HepG2 (cell line): ENCODE data around the gene MT4. TPM values are rescaled to one million over a fixed set of nuclear protein-coding genes. Genes with fewer than 3 reads are reported as not detected.

ENCODE experiments used
- ELF3 ChIP-seq: IDR thresholded peaks from 2 replicates; pipeline ENCODE4 v1.6.1; 2016; ENCODE audit warnings: missing genetic modification reagents, missing compliant biosample characterization
- GRHL1 ChIP-seq: sonication (generic); formaldehyde crosslinking; conservative IDR thresholded peaks from 2 replicates; pipeline ENCODE4 v1.8.0; 2022; ENCODE audit warnings: missing genetic modification reagents
- GZF1 ChIP-seq: sonication (generic); formaldehyde crosslinking; IDR thresholded peaks from 2 replicates; pipeline ENCODE4 v1.5.1; 2020; ENCODE audit warnings: mild to moderate bottlenecking, missing genetic modification reagents
- HNF1A ChIP-seq, 2 experiments: sonication (generic) in 1 of 2; formaldehyde crosslinking in 1 of 2; IDR thresholded peaks; 2 replicates each; pipeline versions ENCODE4 v1.4.0 to v1.6.1; 2016 to 2020; ENCODE audit warnings: borderline replicate concordance in 1 of 2, low read depth in 1 of 2, mild to moderate bottlenecking in 1 of 2, missing genetic modification reagents in 1 of 2
- JUND ChIP-seq: sonication (generic); formaldehyde crosslinking; IDR thresholded peaks from 2 replicates; pipeline ENCODE4 v1.8.0; 2022; ENCODE audit warnings: mild to moderate bottlenecking, missing genetic modification reagents
- MAF1 ChIP-seq: sonication (generic); formaldehyde crosslinking; IDR thresholded peaks from 2 replicates; pipeline ENCODE4 v1.5.0; 2020; ENCODE audit warnings: missing genetic modification reagents, borderline replicate concordance
- MEIS1 ChIP-seq: sonication (generic); formaldehyde crosslinking; IDR thresholded peaks from 2 replicates; pipeline ENCODE4 v1.9.0; 2021; ENCODE audit warnings: mild to moderate bottlenecking, missing genetic modification reagents, moderate library complexity, borderline replicate concordance
- NFE2 ChIP-seq: sonication (generic); formaldehyde crosslinking; IDR thresholded peaks from 2 replicates; pipeline ENCODE4 v1.4.0; 2020; ENCODE audit warnings: missing genetic modification reagents
- PBX2 ChIP-seq: IDR thresholded peaks from 2 replicates; pipeline ENCODE4 v1.6.1; 2016; ENCODE audit warnings: control low read depth
- SP140L ChIP-seq: sonication (generic); formaldehyde crosslinking; IDR thresholded peaks from 2 replicates; pipeline ENCODE4 v1.4.0; 2020; ENCODE audit warnings: missing genetic modification reagents, borderline replicate concordance
- ZHX2 ChIP-seq, 2 experiments: sonication (generic) in 1 of 2; formaldehyde crosslinking in 1 of 2; IDR thresholded peaks; 2 replicates each; pipeline versions ENCODE4 v1.6.1 to v1.9.0; 2014 to 2022; ENCODE audit warnings: antibody characterized with exemption in 1 of 2, borderline replicate concordance in 1 of 2, inconsistent platforms in 1 of 2, low read depth in 1 of 2, missing genetic modification reagents in 1 of 2
- ZNF451 ChIP-seq: sonication (generic); formaldehyde crosslinking; IDR thresholded peaks from 2 replicates; pipeline ENCODE4 v1.5.0; 2020; ENCODE audit warnings: mild to moderate bottlenecking, missing genetic modification reagents
- ZNF546 ChIP-seq: sonication (generic); formaldehyde crosslinking; conservative IDR thresholded peaks from 2 replicates; pipeline ENCODE4 v1.8.1; 2023; ENCODE audit warnings: mild to moderate bottlenecking, missing genetic modification reagents
- ZNF784 ChIP-seq: sonication (generic); formaldehyde crosslinking; IDR thresholded peaks from 2 replicates; pipeline ENCODE4 v1.5.1; 2020; ENCODE audit warnings: missing genetic modification reagents, mild to moderate bottlenecking, borderline replicate concordance
- polyA plus RNA-seq, 8 experiments: library from polyadenylated mRNA; depleted of rRNA in 3 of 8; stranded (reverse) in 7 of 8; unstranded in 1 of 8; fragments of >200 nt; fragmentation: Illumina TruSeq in 4 of 8; extraction: Trizol in 4 of 8; gene quantifications; 2 replicates each; pipeline versions ENCODE4 v1.2.1 to v1.2.3, GENCODE V29; 2011 to 2016; ENCODE audit warnings: low read depth in 4 of 8, missing spikeins in 1 of 8, mixed read lengths in 1 of 8; ENCODE audit not compliant: insufficient read depth in 1 of 8
- total RNA-seq, 5 experiments: library from RNA; depleted of rRNA; stranded (reverse); fragments of >200 nt; fragmentation: Illumina TruSeq; extraction: Trizol; gene quantifications; 2 replicates each; pipeline ENCODE4 v1.2.3, GENCODE V29; 2016; ENCODE audit warnings: low read depth in 1 of 5

MT4 gene
- total and polyA plus RNA-seq, 2 of the 13 experiments (the other 11 are each of a cell fraction or from before 2014, with no cell fraction given): not detected

- TF ChIP-seq HNF1A (IDR thresholded peaks at IDR 0.05; ENCODE audit: low read depth): 0 out of 2 replicates have a peak, but pooled peaks have one; percentile 27
- peak; percentile 49; the same call in 1 of the 2 replicates for TF ChIP-seq HNF1A (CRISPR knock-in tag; IDR thresholded peaks at IDR 0.05; ENCODE audit: borderline replicate concordance)
- TF ChIP-seq NFE2 (CRISPR knock-in tag): no peak
- TF ChIP-seq PBX2 (CRISPR knock-in tag): no peak
- no peak for TF ChIP-seq GZF1 (CRISPR knock-in tag)
- no peak for TF ChIP-seq ZNF784 (CRISPR knock-in tag)
- peak; percentile 95 for TF ChIP-seq ELF3
- no peak for TF ChIP-seq JUND
- TF ChIP-seq ZNF451: peak; percentile 95
- no peak for TF ChIP-seq SP140L (CRISPR knock-in tag)
- TF ChIP-seq GRHL1 (CRISPR knock-in tag): no peak
- no peak for TF ChIP-seq ZNF546 (CRISPR knock-in tag)
- TF ChIP-seq ZHX2 (IDR thresholded peaks at IDR 0.05; ENCODE audit: low read depth): peak; percentile 25; the same call in 1 of the 2 replicates
- TF ChIP-seq ZHX2 (CRISPR knock-in tag; IDR thresholded peaks at IDR 0.05; ENCODE audit: borderline replicate concordance): peak; percentile 81; the same call in 1 of the 2 replicates
- TF ChIP-seq MEIS1 (CRISPR knock-in tag): peak; percentile 78
- TF ChIP-seq MAF1 (CRISPR knock-in tag): 0 out of 2 replicates have a peak, but pooled peaks have one; percentile 31
Measured at GRCh38 chr16:56607109-56607618, 42.3 kb downstream of the MT4 start (continued).
